IMR-90 (cell line): ENCODE results near the gene PCID2. TPM values are rescaled to one million over a fixed set of nuclear protein-coding genes. Genes with fewer than 3 reads are reported as not detected.

Source experiments
- ATAC-seq: fragments of 200-7000 bp; cut with Tn5 transposase; 2 replicates; pipeline ENCODE4 v1.9.1; 2020; ENCODE audit warnings: low read depth, mild to moderate bottlenecking, moderate library complexity
- BruUV-seq: library from RNA; stranded (reverse); fragments of 400-500 nt; replicated peaks from 2 replicates; lab custom pipeline; 2021; lab: Mats Ljungman, UMichigan
- CTCF ChIA-PET: fragments of 300-600 bp; formaldehyde crosslinking; extraction: SDS; loops from one replicate; lab custom pipeline; 2021; ENCODE audit warnings: antibody characterized with exemption; lab: Yijun Ruan, JAX
- POLR2A ChIA-PET: fragments of 300-600 bp; sonication (Branson Sonifier 250); formaldehyde crosslinking; loops from one replicate; lab custom pipeline; 2022; ENCODE audit warnings: antibody characterized with exemption; ENCODE audit not compliant: unreplicated experiment; lab: Charles Lee
- DNase-seq: peaks from one replicate; pipeline ENCODE4 v3.0.0; 2013
- H2AFZ ChIP-seq: replicated peaks from 2 replicates; pipeline ENCODE3; 2013; ENCODE audit warnings: low read length, mild to moderate bottlenecking; ENCODE audit not compliant: poor library complexity
- H2AK5ac ChIP-seq: 2 replicates; pipeline ENCODE4 v1.6.1; 2013; ENCODE audit warnings: low read depth, low read length, inconsistent platforms
- H2AK9ac ChIP-seq: replicated peaks from 2 replicates; pipeline ENCODE3; 2013; ENCODE audit warnings: mild to moderate bottlenecking, low read depth, low read length, moderate library complexity; ENCODE audit not compliant: poor library complexity
- H2BK120ac ChIP-seq: 2 replicates; pipeline ENCODE4 v1.6.1; 2013; ENCODE audit warnings: low read depth, low read length, inconsistent platforms
- H2BK15ac ChIP-seq: 3 replicates; pipeline ENCODE4 v1.6.1; 2013; ENCODE audit warnings: low read depth, low read length, inconsistent platforms
- H2BK20ac ChIP-seq: 2 replicates; pipeline ENCODE4 v1.6.1; 2013; ENCODE audit warnings: low read depth, mild to moderate bottlenecking, inconsistent platforms, low read length, moderate library complexity
- H2BK5ac ChIP-seq: 2 replicates; pipeline ENCODE4 v1.6.1; 2013; ENCODE audit warnings: mild to moderate bottlenecking, low read depth, low read length, inconsistent platforms; ENCODE audit not compliant: poor library complexity, severe bottlenecking
- H3K14ac ChIP-seq: replicated peaks from 2 replicates; pipeline ENCODE4 v1.6.1; 2013; ENCODE audit warnings: low read depth, low read length, inconsistent platforms
- H3K18ac ChIP-seq: 2 replicates; pipeline ENCODE4 v1.6.1; 2013; ENCODE audit warnings: low read depth, low read length, control low read depth
- H3K23ac ChIP-seq: 2 replicates; pipeline ENCODE4 v1.6.1; 2013; ENCODE audit warnings: low read depth, low read length, inconsistent platforms
- H3K27ac ChIP-seq: 2 replicates; pipeline ENCODE4 v1.5.1; 2013; ENCODE audit warnings: mild to moderate bottlenecking, control low read depth, low read length; ENCODE audit not compliant: insufficient read depth
- H3K27me3 ChIP-seq: 2 replicates; pipeline ENCODE4 v1.6.1; 2013; ENCODE audit warnings: low read length; ENCODE audit not compliant: control insufficient read depth, insufficient read depth
- H3K36me3 ChIP-seq: 2 replicates; pipeline ENCODE4 v1.6.1; 2013; ENCODE audit warnings: low read length, mixed read lengths; ENCODE audit not compliant: control insufficient read depth, insufficient read depth
- H3K4ac ChIP-seq: 2 replicates; pipeline ENCODE4 v1.6.1; 2013; ENCODE audit warnings: low read depth, low read length, inconsistent platforms
- H3K4me1 ChIP-seq: 2 replicates; pipeline ENCODE4 v1.6.1; 2013; ENCODE audit warnings: low read length, mixed read lengths; ENCODE audit not compliant: control insufficient read depth, insufficient read depth
- H3K4me2 ChIP-seq: 2 replicates; pipeline ENCODE4 v1.6.1; 2013; ENCODE audit warnings: low read depth, mild to moderate bottlenecking, control low read depth, low read length, moderate library complexity
- H3K4me3 ChIP-seq: 2 replicates; pipeline ENCODE4 v1.5.1; 2013; ENCODE audit warnings: low read depth, mild to moderate bottlenecking, control low read depth, low read length, moderate library complexity; ENCODE audit not compliant: insufficient read depth
- H3K56ac ChIP-seq: 2 replicates; pipeline ENCODE4 v1.6.1; 2013; ENCODE audit warnings: low read length, inconsistent platforms; ENCODE audit not compliant: insufficient read depth; ENCODE audit errors: extremely low read depth
- H3K79me1 ChIP-seq, 2 experiments: 2 replicates each; pipeline ENCODE4 v1.6.1; 2013; ENCODE audit warnings: low read length in 2 of 2, inconsistent platforms in 1 of 2, low read depth in 1 of 2
- H3K9ac ChIP-seq: 2 replicates; pipeline ENCODE4 v1.6.1; 2013; ENCODE audit warnings: low read depth, low read length, control low read depth
- H3K9me1 ChIP-seq: 2 replicates; pipeline ENCODE4 v1.6.1; 2013; ENCODE audit warnings: low read length, inconsistent platforms; ENCODE audit not compliant: insufficient read depth
- H3K9me3 ChIP-seq: 2 replicates; pipeline ENCODE4 v1.6.1; 2013; ENCODE audit warnings: low read length; ENCODE audit not compliant: control insufficient read depth, insufficient read depth
- H4K20me1 ChIP-seq: 2 replicates; pipeline ENCODE4 v1.6.1; 2013; ENCODE audit warnings: low read length, inconsistent platforms; ENCODE audit not compliant: insufficient read depth
- H4K5ac ChIP-seq: 2 replicates; pipeline ENCODE4 v1.6.1; 2013; ENCODE audit warnings: mild to moderate bottlenecking, low read depth, low read length, control low read depth
- H4K8ac ChIP-seq, 2 experiments: 2 replicates each; pipeline ENCODE4 v1.6.1; 2013; ENCODE audit warnings: low read depth in 2 of 2, low read length in 2 of 2, control low read depth in 1 of 2, inconsistent platforms in 1 of 2
- H4K91ac ChIP-seq: 2 replicates; pipeline ENCODE4 v1.6.1; 2013; ENCODE audit warnings: low read depth, low read length, inconsistent platforms; ENCODE audit not compliant: insufficient read depth
- BHLHE40 ChIP-seq: fragments of 150-350 bp; IDR thresholded peaks from 2 replicates; pipeline ENCODE4 v1.6.1; 2016; ENCODE audit warnings: mild to moderate bottlenecking, low read depth, low read length
- WGBS, 2 experiments: methylation state at CpG; one replicate each; pipeline versions ENCODE4 v1.1.5 to v1.1.7; 2013; ENCODE audit warnings: missing lambda C conversion rate in 2 of 2; ENCODE audit not compliant: insufficient read length in 1 of 2; ENCODE audit errors: extremely low coverage in 2 of 2; 5-methylcytosine and 5-hydroxymethylcytosine counted together
- dilution Hi-C: fragments of 300-500 bp; cut with HindIII; formaldehyde crosslinking; loops from one replicate; pipeline ENCODE4 v1.14.3; 2018; ENCODE audit warnings: low sequenced_read_pairs; ENCODE audit not compliant: unreplicated experiment
- in situ Hi-C: fragments of 300-500 bp; cut with MboI; formaldehyde crosslinking; loops from 3 replicates; pipeline ENCODE4 v1.14.3; 2019; ENCODE audit warnings: low sequenced_read_pairs, inconsistent platforms, mixed read lengths
- intact Hi-C: fragments of 100-400 bp; cut with micrococcal nuclease; formaldehyde crosslinking; loops from 2 replicates; pipeline ENCODE4 v1.10.0; 2022
- polyA plus RNA-seq, 3 experiments: library from polyadenylated mRNA; depleted of rRNA; stranded (reverse); fragments of >200 nt; gene quantifications; 2 replicates each; pipeline ENCODE4 v1.2.3, GENCODE V29; 2012; ENCODE audit warnings: low replicate concordance in 1 of 3
- total RNA-seq: library from RNA; depleted of rRNA; stranded (reverse); fragments of >200 nt; gene quantifications from 2 replicates; pipeline ENCODE4 v1.2.3, GENCODE V29; 2012

Gene PCID2
- total and polyA plus RNA-seq, 2 of the 4 experiments (the other 2 are of a cell fraction) = 83.5 to 90.9 TPM

GRCh38 chr13:113148407-113148806 lies 60.1 kb downstream of the PCID2 start:
- 96% methylated on average over 7 of the region's 13 CpGs; no CpG with 5 or more reads in 1 of the 2 experiments for WGBS, 2 experiments
- dilution Hi-C loops (no loop called here), intact Hi-C loops (no loop called here), in situ Hi-C loops (no loop called here)
- H3K9ac ChIP-seq = no peak overlapping the region
- no peak for TF ChIP-seq BHLHE40
- H3K27me3 ChIP-seq = 0 out of 2 replicates have a peak, but pooled peaks cover 2% of the 10 kb centered on the region
- H3K18ac ChIP-seq = no peak overlapping the region
- no peak overlapping the region for H4K91ac ChIP-seq
- no peak for ATAC-seq
- no peaks in the 10 kb centered on the region for H3K9me3 ChIP-seq
- no peak overlapping the region for H4K8ac ChIP-seq
- no peak overlapping the region for H3K14ac ChIP-seq
- no peak overlapping the region for H3K27ac ChIP-seq
- H2AK9ac ChIP-seq = no peak overlapping the region
- no peaks in the 10 kb centered on the region for H3K79me1 ChIP-seq
- no peak overlapping the region for H3K4me2 ChIP-seq
- no peak overlapping the region for H2BK15ac ChIP-seq
- no TSS peak for BruUV-seq
- no peak overlapping the region for H2AK5ac ChIP-seq
- no peak overlapping the region for H2BK5ac ChIP-seq
- H4K5ac ChIP-seq = no peak overlapping the region
- peaks cover 5% of the 10 kb centered on the region for H3K4me1 ChIP-seq
- no peaks in the 10 kb centered on the region for H4K20me1 ChIP-seq
- H2BK20ac ChIP-seq = no peak overlapping the region
- ChIA-PET CTCF (no interaction called here), POLR2A (no interaction called here)
- no peaks in the 10 kb centered on the region for H3K36me3 ChIP-seq
- H3K4ac ChIP-seq = no peak overlapping the region
- H3K9me1 ChIP-seq = no peaks in the 10 kb centered on the region; the same call in 1 of the 2 replicates
- no peak overlapping the region for H3K4me3 ChIP-seq
- H2BK120ac ChIP-seq = no peak overlapping the region
- no peak overlapping the region for H2AFZ ChIP-seq
- H3K23ac ChIP-seq = no peak overlapping the region
- no peak overlapping the region for H3K56ac ChIP-seq
- no peak for DNase-seq
